ENCODE measurements around the gene TDO2.

- TF ChIP-seq CTCF (IDR thresholded peaks at IDR 0.05; ENCODE audit: low read depth, low read length) (no peak), EZH2phosphoT487 (IDR thresholded peaks at IDR 0.05; ENCODE audit: low read depth) (no peak)
These were observed 835 bp downstream of the TDO2 start for GRCh38 chr4:155904331-155904730.
